IMR-90 (cell line): Measurements from ENCODE around the gene ANKRD44. TPM values are rescaled to one million over a fixed set of nuclear protein-coding genes. Genes with fewer than 3 reads are reported as not detected.

Experiments
- ATAC-seq: fragments of 200-7000 bp; cut with Tn5 transposase; 2 replicates; pipeline ENCODE4 v1.9.1; 2020; ENCODE audit warnings: low read depth, mild to moderate bottlenecking, moderate library complexity
- BruUV-seq: library from RNA; stranded (reverse); fragments of 400-500 nt; replicated peaks from 2 replicates; lab custom pipeline; 2021; lab: Mats Ljungman, UMichigan
- CTCF ChIA-PET: fragments of 300-600 bp; formaldehyde crosslinking; extraction: SDS; loops from one replicate; lab custom pipeline; 2021; ENCODE audit warnings: antibody characterized with exemption; lab: Yijun Ruan, JAX
- POLR2A ChIA-PET: fragments of 300-600 bp; sonication (Branson Sonifier 250); formaldehyde crosslinking; loops from one replicate; lab custom pipeline; 2022; ENCODE audit warnings: antibody characterized with exemption; ENCODE audit not compliant: unreplicated experiment; lab: Charles Lee
- DNase-seq: peaks from one replicate; pipeline ENCODE4 v3.0.0; 2013
- H2AFZ ChIP-seq: replicated peaks from 2 replicates; pipeline ENCODE3; 2013; ENCODE audit warnings: low read length, mild to moderate bottlenecking; ENCODE audit not compliant: poor library complexity
- H2AK5ac ChIP-seq: 2 replicates; pipeline ENCODE4 v1.6.1; 2013; ENCODE audit warnings: low read depth, low read length, inconsistent platforms
- H2AK9ac ChIP-seq: replicated peaks from 2 replicates; pipeline ENCODE3; 2013; ENCODE audit warnings: mild to moderate bottlenecking, low read depth, low read length, moderate library complexity; ENCODE audit not compliant: poor library complexity
- H2BK120ac ChIP-seq: 2 replicates; pipeline ENCODE4 v1.6.1; 2013; ENCODE audit warnings: low read depth, low read length, inconsistent platforms
- H2BK15ac ChIP-seq: 3 replicates; pipeline ENCODE4 v1.6.1; 2013; ENCODE audit warnings: low read depth, low read length, inconsistent platforms
- H2BK20ac ChIP-seq: 2 replicates; pipeline ENCODE4 v1.6.1; 2013; ENCODE audit warnings: low read depth, mild to moderate bottlenecking, inconsistent platforms, low read length, moderate library complexity
- H2BK5ac ChIP-seq: 2 replicates; pipeline ENCODE4 v1.6.1; 2013; ENCODE audit warnings: mild to moderate bottlenecking, low read depth, low read length, inconsistent platforms; ENCODE audit not compliant: poor library complexity, severe bottlenecking
- H3K14ac ChIP-seq: replicated peaks from 2 replicates; pipeline ENCODE4 v1.6.1; 2013; ENCODE audit warnings: low read depth, low read length, inconsistent platforms
- H3K18ac ChIP-seq: 2 replicates; pipeline ENCODE4 v1.6.1; 2013; ENCODE audit warnings: low read depth, low read length, control low read depth
- H3K23ac ChIP-seq: 2 replicates; pipeline ENCODE4 v1.6.1; 2013; ENCODE audit warnings: low read depth, low read length, inconsistent platforms
- H3K27ac ChIP-seq: 2 replicates; pipeline ENCODE4 v1.5.1; 2013; ENCODE audit warnings: mild to moderate bottlenecking, control low read depth, low read length; ENCODE audit not compliant: insufficient read depth
- H3K27me3 ChIP-seq: 2 replicates; pipeline ENCODE4 v1.6.1; 2013; ENCODE audit warnings: low read length; ENCODE audit not compliant: control insufficient read depth, insufficient read depth
- H3K36me3 ChIP-seq: 2 replicates; pipeline ENCODE4 v1.6.1; 2013; ENCODE audit warnings: low read length, mixed read lengths; ENCODE audit not compliant: control insufficient read depth, insufficient read depth
- H3K4ac ChIP-seq: 2 replicates; pipeline ENCODE4 v1.6.1; 2013; ENCODE audit warnings: low read depth, low read length, inconsistent platforms
- H3K4me1 ChIP-seq: 2 replicates; pipeline ENCODE4 v1.6.1; 2013; ENCODE audit warnings: low read length, mixed read lengths; ENCODE audit not compliant: control insufficient read depth, insufficient read depth
- H3K4me2 ChIP-seq: 2 replicates; pipeline ENCODE4 v1.6.1; 2013; ENCODE audit warnings: low read depth, mild to moderate bottlenecking, control low read depth, low read length, moderate library complexity
- H3K4me3 ChIP-seq: 2 replicates; pipeline ENCODE4 v1.5.1; 2013; ENCODE audit warnings: low read depth, mild to moderate bottlenecking, control low read depth, low read length, moderate library complexity; ENCODE audit not compliant: insufficient read depth
- H3K56ac ChIP-seq: 2 replicates; pipeline ENCODE4 v1.6.1; 2013; ENCODE audit warnings: low read length, inconsistent platforms; ENCODE audit not compliant: insufficient read depth; ENCODE audit errors: extremely low read depth
- H3K79me1 ChIP-seq, 2 experiments: 2 replicates each; pipeline ENCODE4 v1.6.1; 2013; ENCODE audit warnings: low read length in 2 of 2, inconsistent platforms in 1 of 2, low read depth in 1 of 2
- H3K9ac ChIP-seq: 2 replicates; pipeline ENCODE4 v1.6.1; 2013; ENCODE audit warnings: low read depth, low read length, control low read depth
- H3K9me1 ChIP-seq: 2 replicates; pipeline ENCODE4 v1.6.1; 2013; ENCODE audit warnings: low read length, inconsistent platforms; ENCODE audit not compliant: insufficient read depth
- H3K9me3 ChIP-seq: 2 replicates; pipeline ENCODE4 v1.6.1; 2013; ENCODE audit warnings: low read length; ENCODE audit not compliant: control insufficient read depth, insufficient read depth
- H4K20me1 ChIP-seq: 2 replicates; pipeline ENCODE4 v1.6.1; 2013; ENCODE audit warnings: low read length, inconsistent platforms; ENCODE audit not compliant: insufficient read depth
- H4K5ac ChIP-seq: 2 replicates; pipeline ENCODE4 v1.6.1; 2013; ENCODE audit warnings: mild to moderate bottlenecking, low read depth, low read length, control low read depth
- H4K8ac ChIP-seq, 2 experiments: 2 replicates each; pipeline ENCODE4 v1.6.1; 2013; ENCODE audit warnings: low read depth in 2 of 2, low read length in 2 of 2, control low read depth in 1 of 2, inconsistent platforms in 1 of 2
- H4K91ac ChIP-seq: 2 replicates; pipeline ENCODE4 v1.6.1; 2013; ENCODE audit warnings: low read depth, low read length, inconsistent platforms; ENCODE audit not compliant: insufficient read depth
- CEBPB ChIP-seq: IDR thresholded peaks from 2 replicates; pipeline ENCODE4 v1.6.1; 2012; ENCODE audit warnings: low read depth, low read length, improper control_type of control experiment
- FOS ChIP-seq: fragments of 150-350 bp; IDR thresholded peaks from 2 replicates; pipeline ENCODE4 v1.6.1; 2016; ENCODE audit warnings: low read depth, low read length
- MAZ ChIP-seq: IDR thresholded peaks from 2 replicates; pipeline ENCODE4 v1.6.1; 2012; ENCODE audit warnings: low read depth, mild to moderate bottlenecking, low read length, improper control_type of control experiment, moderate library complexity, borderline replicate concordance
- POLR2A ChIP-seq: IDR thresholded peaks from 2 replicates; pipeline ENCODE4 v1.6.1; 2012; ENCODE audit warnings: mild to moderate bottlenecking, low read depth, low read length
- RAD21 ChIP-seq: IDR thresholded peaks from 2 replicates; pipeline ENCODE4 v1.6.1; 2012; ENCODE audit warnings: low read length, improper control_type of control experiment
- SMC3 ChIP-seq: fragments of 150-350 bp; IDR thresholded peaks from 2 replicates; pipeline ENCODE4 v1.6.1; 2016; ENCODE audit warnings: low read depth, mild to moderate bottlenecking, antibody characterized with exemption, low read length, moderate library complexity
- WGBS, 2 experiments: methylation state at CpG; one replicate each; pipeline versions ENCODE4 v1.1.5 to v1.1.7; 2013; ENCODE audit warnings: missing lambda C conversion rate in 2 of 2; ENCODE audit not compliant: insufficient read length in 1 of 2; ENCODE audit errors: extremely low coverage in 2 of 2; 5-methylcytosine and 5-hydroxymethylcytosine counted together
- dilution Hi-C: fragments of 300-500 bp; cut with HindIII; formaldehyde crosslinking; loops from one replicate; pipeline ENCODE4 v1.14.3; 2018; ENCODE audit warnings: low sequenced_read_pairs; ENCODE audit not compliant: unreplicated experiment
- in situ Hi-C: fragments of 300-500 bp; cut with MboI; formaldehyde crosslinking; loops from 3 replicates; pipeline ENCODE4 v1.14.3; 2019; ENCODE audit warnings: low sequenced_read_pairs, inconsistent platforms, mixed read lengths
- intact Hi-C: fragments of 100-400 bp; cut with micrococcal nuclease; formaldehyde crosslinking; loops from 2 replicates; pipeline ENCODE4 v1.10.0; 2022
- polyA plus RNA-seq, 3 experiments: library from polyadenylated mRNA; depleted of rRNA; stranded (reverse); fragments of >200 nt; gene quantifications; 2 replicates each; pipeline ENCODE4 v1.2.3, GENCODE V29; 2012; ENCODE audit warnings: low replicate concordance in 1 of 3
- total RNA-seq: library from RNA; depleted of rRNA; stranded (reverse); fragments of >200 nt; gene quantifications from 2 replicates; pipeline ENCODE4 v1.2.3, GENCODE V29; 2012

ANKRD44 gene
- total and polyA plus RNA-seq, 2 of the 4 experiments (the other 2 are of a cell fraction) = 5.2 to 15.6 TPM

DNA sequence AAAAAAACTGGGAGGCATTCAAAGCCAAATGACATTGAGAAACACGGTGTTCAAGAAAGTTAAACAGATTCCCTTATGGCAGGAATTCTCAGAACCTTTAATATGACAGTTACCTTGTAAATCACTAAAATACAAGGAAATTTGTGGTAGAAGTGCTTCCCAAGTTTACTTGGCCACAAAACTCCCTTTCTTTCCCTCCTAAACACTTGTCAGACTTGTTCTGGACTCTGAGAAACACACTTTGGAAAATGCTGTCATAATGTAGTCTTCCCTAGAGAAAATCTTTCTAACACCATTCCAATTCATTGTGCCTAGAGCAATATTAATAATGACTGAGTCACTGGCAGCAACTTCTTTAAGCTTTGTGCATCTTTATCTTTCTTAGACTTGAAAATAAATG lies 140.4 kb downstream of the ANKRD44 start:
- Histone ChIP-seq H3K27me3 (no peaks in the 10 kb centered on the region), H3K4me3 (no peak overlapping the region), H2AFZ (no peak overlapping the region), H2BK20ac (no peak overlapping the region), H3K23ac (no peak overlapping the region), H4K91ac (no peak overlapping the region), H2AK9ac (no peak overlapping the region), H4K20me1 (no peaks in the 10 kb centered on the region), H3K9me3 (no peaks in the 10 kb centered on the region), H3K9me1 (0 out of 2 replicates have a peak, but pooled peaks cover 2% of the 10 kb centered on the region), H3K79me1 (no peaks in the 10 kb centered on the region), H3K14ac (no peak overlapping the region), H2BK120ac (no peak overlapping the region), H2BK15ac (no peak overlapping the region), H3K56ac (no peak overlapping the region), H2AK5ac (no peak overlapping the region), H3K36me3 (no peaks in the 10 kb centered on the region), H3K18ac (no peak overlapping the region), H3K9ac (no peak overlapping the region), H4K5ac (no peak overlapping the region), H3K4me1 (no peaks in the 10 kb centered on the region), H4K8ac (no peak overlapping the region), H2BK5ac (no peak overlapping the region), H3K4me2 (no peak overlapping the region), H3K27ac (no peak overlapping the region), H3K4ac (no peak overlapping the region)
- TF ChIP-seq SMC3 (no peak), CEBPB (no peak), RAD21 (no peak), MAZ (no peak), FOS (no peak), POLR2A (no peak)
- intact Hi-C loops = loop anchor here (5.0 kb wide), 1 partner anchor 43 kb away; no protein-coding TSS in a partner anchor
- ATAC-seq = no peak
- dilution Hi-C loops = no loop called here
- ChIA-PET POLR2A (no interaction called here), CTCF (interaction anchor here (1.4 kb wide), 1 partner anchor 11 kb away, joined by 4 read pairs; no protein-coding TSS in a partner anchor)
- in situ Hi-C loops = no loop called here
- BruUV-seq = no TSS peak
- WGBS, 2 experiments = no CpG with 5 or more reads among the region's 1 CpG
- DNase-seq = peak; percentile 20
